GM18951 (cell line): Measurements from ENCODE around the gene SCARF2.

Source experiments
- POLR2A ChIP-seq: IDR thresholded peaks from 4 replicates; pipeline ENCODE4 v1.6.1; 2011; ENCODE audit warnings: mild to moderate bottlenecking; ENCODE audit not compliant: insufficient read length, insufficient read depth; ENCODE audit errors: extremely low read depth
- in situ Hi-C: fragments of 300-500 bp; cut with MboI; formaldehyde crosslinking; loops from one replicate; pipeline ENCODE4 v1.12.0; 2022; ENCODE audit warnings: low sequenced_read_pairs, mixed read lengths, inconsistent platforms; ENCODE audit not compliant: unreplicated experiment

Gene SCARF2

GRCh38 chr22:20439928-20440575 is 2.4 kb upstream of the SCARF2 start:
- no peak for TF ChIP-seq POLR2A
- in situ Hi-C loops, result no loop called here

- TF ChIP-seq POLR2A, result no peak
- in situ Hi-C loops, result no loop called here
Observed at GRCh38 chr22:20439556-20439927, 1.9 kb upstream of the SCARF2 start.

GRCh38 chr22:20438678-20439492 is 1.3 kb upstream of the SCARF2 start:
- no peak for TF ChIP-seq POLR2A
- in situ Hi-C loops, result no loop called here

DNA sequence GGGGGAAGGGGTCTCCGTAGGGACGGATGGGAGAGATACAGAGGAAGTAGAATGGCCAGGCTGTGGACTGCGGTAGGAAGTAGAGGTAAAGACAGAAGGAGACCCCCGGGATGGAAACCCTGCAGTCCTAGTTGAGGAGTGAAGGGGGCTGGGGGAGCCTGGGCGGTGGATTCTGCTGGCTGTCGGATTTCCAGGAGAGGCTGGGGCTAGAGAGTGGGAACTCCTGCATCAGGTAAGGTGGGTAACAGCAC is 727 bp upstream of the SCARF2 start:
- in situ Hi-C loops, result no loop called here
- TF ChIP-seq POLR2A, result no peak

DNA sequence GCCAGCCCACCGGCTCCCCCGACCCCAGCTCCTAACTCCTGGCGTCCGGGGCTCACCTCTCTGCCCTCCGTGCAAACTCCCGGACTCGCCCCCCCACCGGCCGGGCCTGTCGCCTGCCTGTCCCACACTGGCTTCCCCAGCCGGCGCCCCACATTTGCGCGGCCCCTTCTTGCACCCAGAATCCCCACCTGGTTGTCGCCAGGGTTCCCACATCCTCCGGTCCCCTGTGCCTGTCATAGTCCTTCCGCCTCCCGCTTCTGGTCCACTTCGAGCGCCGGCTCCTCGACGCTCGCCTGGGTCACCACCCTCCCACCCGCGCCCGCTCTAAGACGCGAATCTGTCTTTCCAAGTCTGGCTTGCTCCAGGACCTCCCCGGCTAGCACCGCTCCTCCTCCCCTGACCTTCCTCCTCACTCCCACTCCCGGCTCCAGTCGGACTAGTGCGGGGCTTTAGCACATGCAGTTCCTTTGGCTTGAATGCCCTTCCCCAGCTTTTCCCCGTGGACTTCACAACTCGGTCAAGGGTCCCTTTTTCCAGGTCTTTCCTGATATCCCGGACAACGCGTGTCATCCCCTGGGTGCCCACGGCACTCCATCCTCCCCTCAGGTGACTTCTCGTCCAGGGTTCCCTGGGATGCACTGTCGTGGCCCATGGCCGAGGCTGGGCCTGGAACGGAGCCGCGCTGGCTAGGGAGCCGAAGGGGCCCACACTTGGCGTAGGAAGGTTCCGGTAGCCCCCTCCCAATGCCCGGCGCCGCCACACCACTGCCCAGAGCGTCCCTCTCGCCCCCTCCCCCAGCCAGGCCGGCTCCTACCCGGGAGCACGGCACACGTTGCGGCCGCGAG is 635 bp downstream of the SCARF2 start:
- no peak for TF ChIP-seq POLR2A

GRCh38 chr22:20436307-20436767 is 1.3 kb downstream of the SCARF2 start:
- in situ Hi-C loops, result no loop called here
- no peak for TF ChIP-seq POLR2A

More for the DNA sequence above, 635 bp downstream of the SCARF2 start:
- in situ Hi-C loops, result no loop called here

GRCh38 chr22:20435436-20436306 is 2.0 kb downstream of the SCARF2 start:
- in situ Hi-C loops, result no loop called here
- no peak for TF ChIP-seq POLR2A

DNA sequence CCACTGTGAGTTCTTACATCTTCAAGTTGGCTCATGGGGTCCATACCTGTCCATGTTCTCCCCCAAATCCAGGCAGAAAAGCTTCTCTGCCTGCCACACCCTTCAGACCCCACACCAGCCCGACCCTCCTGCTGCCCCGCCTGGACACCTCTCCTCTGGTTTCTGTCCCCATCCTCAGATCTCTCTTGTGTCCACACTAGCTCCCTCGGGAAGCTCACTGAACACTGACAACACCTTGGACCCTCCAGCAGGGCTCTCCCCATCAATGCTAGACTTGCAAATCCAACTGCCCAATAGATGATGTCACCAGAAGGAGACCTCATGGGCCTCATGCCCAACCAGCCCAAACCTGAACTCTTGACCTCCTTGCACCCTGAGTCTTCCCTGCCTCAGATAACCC is 2.9 kb downstream of the SCARF2 start:
- in situ Hi-C loops, result no loop called here
- TF ChIP-seq POLR2A, result no peak

DNA sequence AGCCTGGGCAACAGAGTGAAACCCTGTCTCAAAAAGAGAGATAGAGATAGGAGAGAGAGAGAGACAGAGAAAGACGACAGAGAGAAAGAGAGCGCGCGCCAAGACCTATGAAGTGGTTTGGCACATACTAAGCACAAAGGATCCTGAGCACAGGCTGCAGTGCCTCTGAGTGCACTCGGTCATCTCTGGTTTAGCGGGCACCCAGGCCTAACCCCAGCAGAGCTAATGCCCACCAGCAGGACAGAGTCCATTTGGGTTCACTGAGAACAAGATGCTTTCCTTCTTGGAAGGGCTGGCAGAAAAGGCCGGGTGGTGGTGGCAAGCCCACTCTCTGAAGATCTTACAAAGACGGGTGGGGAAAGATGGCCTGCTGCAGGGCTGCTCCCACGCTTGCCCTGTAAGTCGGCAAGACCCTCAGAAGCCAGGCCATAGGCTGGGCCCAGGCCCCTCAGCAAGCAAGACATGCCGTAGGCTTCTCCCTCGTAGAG is 3.3 kb downstream of the SCARF2 start:
- no peak for TF ChIP-seq POLR2A
- in situ Hi-C loops, result no loop called here

GRCh38 chr22:20433686-20434241 is 3.9 kb downstream of the SCARF2 start:
- TF ChIP-seq POLR2A, result no peak
- in situ Hi-C loops, result no loop called here

- in situ Hi-C loops, result no loop called here
- TF ChIP-seq POLR2A, result no peak
Observed at GRCh38 chr22:20433191-20433590, 4.4 kb downstream of the SCARF2 start.

DNA sequence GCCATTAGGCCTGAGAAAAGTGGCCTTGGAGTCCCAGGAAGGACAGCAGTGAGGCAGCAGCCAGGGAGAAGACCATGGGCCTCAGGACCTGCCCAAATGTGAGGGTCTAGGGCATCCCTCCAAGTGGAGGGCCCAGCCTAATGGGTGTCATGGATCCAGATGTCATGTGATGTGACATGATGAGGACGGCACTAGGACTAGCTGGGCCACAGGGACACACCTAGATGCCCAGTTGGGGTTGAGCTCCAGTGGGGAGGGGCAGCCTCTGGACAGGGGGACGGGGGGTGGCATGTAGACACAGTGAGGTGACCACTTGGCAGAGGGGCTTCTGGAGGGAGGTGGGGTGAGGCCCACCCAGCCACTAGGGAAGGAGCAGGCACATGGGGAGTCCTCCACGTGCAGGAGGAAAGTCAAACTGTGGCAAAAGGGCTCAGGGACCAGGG is 5.4 kb downstream of the SCARF2 start:
- in situ Hi-C loops, result no loop called here
- no peak for TF ChIP-seq POLR2A
